HCT116 (cell line): Measurements from ENCODE around the gene PRKN.

Experiments
- ELF1 ChIP-seq: IDR thresholded peaks from 2 replicates; pipeline ENCODE4 v1.6.1; 2012; ENCODE audit warnings: low read depth, borderline replicate concordance
- EZH2 ChIP-seq: fragments of 200-600 bp; sonication (generic); IDR thresholded peaks from 2 replicates; pipeline ENCODE4 v1.6.1; 2017; ENCODE audit warnings: antibody characterized with exemption, mixed run types
- RAD21 ChIP-seq: IDR thresholded peaks from 2 replicates; pipeline ENCODE4 v1.6.1; 2012; ENCODE audit warnings: low read depth, mild to moderate bottlenecking
- ZFX ChIP-seq: fragments of 450-650 bp; IDR thresholded peaks from 2 replicates; pipeline ENCODE4 v1.6.1; 2017
- ZNF274 ChIP-seq: fragments of 200-500 bp; sonication (Bioruptor generic); IDR thresholded peaks from 2 replicates; pipeline ENCODE4 v1.6.1; 2014; ENCODE audit warnings: mild to moderate bottlenecking, low read depth, low read length, inconsistent platforms
- TF ChIP-seq, protein P1 (sequence below), 3 experiments: fragments of 200-600 bp in 1 of 3; sonication (generic) in 1 of 3; IDR thresholded peaks in 2 of 3; conservative IDR thresholded peaks in 1 of 3; 2 replicates each; pipeline ENCODE4 v1.5.1; 2012 to 2017; ENCODE audit warnings: low read depth in 2 of 3, low read length in 2 of 3, antibody characterized with exemption in 1 of 3, borderline replicate concordance in 1 of 3, control low read depth in 1 of 3, mild to moderate bottlenecking in 1 of 3, mixed read lengths in 1 of 3, mixed run types in 1 of 3, moderate library complexity in 1 of 3; ENCODE audit not compliant: insufficient read depth in 1 of 3

DNA sequence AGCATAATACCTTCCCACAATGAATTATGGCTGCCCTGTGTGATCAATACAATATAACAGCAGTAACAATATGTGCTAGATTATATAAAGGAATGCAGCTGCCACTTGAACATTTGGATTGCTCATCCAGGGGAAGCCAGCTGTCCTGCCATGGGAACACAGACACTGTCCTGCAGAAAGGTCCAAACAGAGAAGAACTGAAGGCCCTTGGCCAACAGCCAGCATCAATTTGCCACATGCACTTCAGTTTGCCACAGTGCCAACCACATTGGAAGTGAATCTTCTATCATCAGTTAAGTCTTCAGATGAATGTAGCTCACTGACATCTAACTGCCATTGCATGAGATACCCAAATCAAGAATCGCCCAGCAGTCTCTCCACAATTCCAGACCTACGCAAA is 332.4 kb downstream of the PRKN start:
- TF ChIP-seq RAD21 (no peak), ZNF274 (no peak), ZFX (no peak), EZH2 (no peak), ELF1 (no peak)
- TF ChIP-seq, protein P1, sequence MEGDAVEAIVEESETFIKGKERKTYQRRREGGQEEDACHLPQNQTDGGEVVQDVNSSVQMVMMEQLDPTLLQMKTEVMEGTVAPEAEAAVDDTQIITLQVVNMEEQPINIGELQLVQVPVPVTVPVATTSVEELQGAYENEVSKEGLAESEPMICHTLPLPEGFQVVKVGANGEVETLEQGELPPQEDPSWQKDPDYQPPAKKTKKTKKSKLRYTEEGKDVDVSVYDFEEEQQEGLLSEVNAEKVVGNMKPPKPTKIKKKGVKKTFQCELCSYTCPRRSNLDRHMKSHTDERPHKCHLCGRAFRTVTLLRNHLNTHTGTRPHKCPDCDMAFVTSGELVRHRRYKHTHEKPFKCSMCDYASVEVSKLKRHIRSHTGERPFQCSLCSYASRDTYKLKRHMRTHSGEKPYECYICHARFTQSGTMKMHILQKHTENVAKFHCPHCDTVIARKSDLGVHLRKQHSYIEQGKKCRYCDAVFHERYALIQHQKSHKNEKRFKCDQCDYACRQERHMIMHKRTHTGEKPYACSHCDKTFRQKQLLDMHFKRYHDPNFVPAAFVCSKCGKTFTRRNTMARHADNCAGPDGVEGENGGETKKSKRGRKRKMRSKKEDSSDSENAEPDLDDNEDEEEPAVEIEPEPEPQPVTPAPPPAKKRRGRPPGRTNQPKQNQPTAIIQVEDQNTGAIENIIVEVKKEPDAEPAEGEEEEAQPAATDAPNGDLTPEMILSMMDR (IDR thresholded peaks at IDR 0.05 in 2 of 3, conservative IDR thresholded peaks at IDR 0.05 in 1 of 3; ENCODE audit: borderline replicate concordance in 1 of 3, insufficient read depth in 1 of 3, low read depth in 2 of 3, low read length in 2 of 3): no peak
